Measurements from ENCODE around the gene GUCY1A1. TPM values are rescaled to one million over a fixed set of nuclear protein-coding genes. Genes with fewer than 3 reads are reported as not detected.

GUCY1A1 gene
- total and polyA plus RNA-seq, 7 donors: 1.5 to 16.4 (median 6.8) TPM

- Histone ChIP-seq H3K4me1 (no peaks in the 10 kb centered on the region), H3K4me3 (no peak overlapping the region), H3K36me3 (ENCODE audit: insufficient read depth in 1 of 2, low read depth in 1 of 2) (no peaks in the 10 kb centered on the region), H3K9me3 (no peaks in the 10 kb centered on the region), H3K27ac (no peak overlapping the region), H3K27me3 (ENCODE audit: insufficient read depth in 3 of 3, low read length in 2 of 3) (no peaks in the 10 kb centered on the region)
- intact Hi-C loops (cut with DNase I): no loop called here
- 89 to 95% (median 92%) methylated on average over 5 of the region's 5 CpGs for WGBS, 3 donors
- ATAC-seq: no peak
- no peak for DNase-seq
- TF ChIP-seq, protein P1, sequence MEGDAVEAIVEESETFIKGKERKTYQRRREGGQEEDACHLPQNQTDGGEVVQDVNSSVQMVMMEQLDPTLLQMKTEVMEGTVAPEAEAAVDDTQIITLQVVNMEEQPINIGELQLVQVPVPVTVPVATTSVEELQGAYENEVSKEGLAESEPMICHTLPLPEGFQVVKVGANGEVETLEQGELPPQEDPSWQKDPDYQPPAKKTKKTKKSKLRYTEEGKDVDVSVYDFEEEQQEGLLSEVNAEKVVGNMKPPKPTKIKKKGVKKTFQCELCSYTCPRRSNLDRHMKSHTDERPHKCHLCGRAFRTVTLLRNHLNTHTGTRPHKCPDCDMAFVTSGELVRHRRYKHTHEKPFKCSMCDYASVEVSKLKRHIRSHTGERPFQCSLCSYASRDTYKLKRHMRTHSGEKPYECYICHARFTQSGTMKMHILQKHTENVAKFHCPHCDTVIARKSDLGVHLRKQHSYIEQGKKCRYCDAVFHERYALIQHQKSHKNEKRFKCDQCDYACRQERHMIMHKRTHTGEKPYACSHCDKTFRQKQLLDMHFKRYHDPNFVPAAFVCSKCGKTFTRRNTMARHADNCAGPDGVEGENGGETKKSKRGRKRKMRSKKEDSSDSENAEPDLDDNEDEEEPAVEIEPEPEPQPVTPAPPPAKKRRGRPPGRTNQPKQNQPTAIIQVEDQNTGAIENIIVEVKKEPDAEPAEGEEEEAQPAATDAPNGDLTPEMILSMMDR (IDR thresholded peaks at IDR 0.05): no peak
Measured at GRCh38 chr4:155749041-155749440, 82.4 kb downstream of the GUCY1A1 start.

DNA sequence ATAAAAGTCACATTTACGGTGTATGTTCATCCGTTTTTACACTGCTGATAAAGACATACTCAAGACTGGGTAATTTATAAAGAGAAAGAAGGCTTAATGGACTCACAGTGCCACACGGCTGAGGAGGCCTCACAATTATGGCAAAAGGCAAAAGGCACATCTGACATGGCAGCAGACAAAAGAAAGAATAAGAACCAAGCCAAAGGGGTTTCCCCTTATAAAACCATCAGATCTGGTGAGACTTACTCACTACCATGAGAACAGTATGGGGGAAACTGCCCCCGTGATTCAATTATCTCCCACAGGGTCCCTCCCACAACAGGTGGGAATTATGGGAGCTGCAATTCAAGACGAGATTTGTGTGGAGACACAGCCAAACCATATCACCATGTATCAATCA is 84.9 kb downstream of the GUCY1A1 start:
- Histone ChIP-seq H3K9me3 (no peaks in the 10 kb centered on the region), H3K4me1 (no peaks in the 10 kb centered on the region), H3K27ac (no peak overlapping the region), H3K36me3 (ENCODE audit: insufficient read depth in 1 of 2, low read depth in 1 of 2) (no peaks in the 10 kb centered on the region), H3K4me3 (no peak overlapping the region), H3K27me3 (ENCODE audit: insufficient read depth in 3 of 3, low read length in 2 of 3) (no peaks in the 10 kb centered on the region)
- 59 to 83% (median 77%) methylated on average over 5 of the region's 5 CpGs for WGBS, 3 donors
- TF ChIP-seq, protein P1 (IDR thresholded peaks at IDR 0.05): no peak
- intact Hi-C loops (cut with DNase I): no loop called here
- DNase-seq: no peak
- no peak for ATAC-seq

DNA sequence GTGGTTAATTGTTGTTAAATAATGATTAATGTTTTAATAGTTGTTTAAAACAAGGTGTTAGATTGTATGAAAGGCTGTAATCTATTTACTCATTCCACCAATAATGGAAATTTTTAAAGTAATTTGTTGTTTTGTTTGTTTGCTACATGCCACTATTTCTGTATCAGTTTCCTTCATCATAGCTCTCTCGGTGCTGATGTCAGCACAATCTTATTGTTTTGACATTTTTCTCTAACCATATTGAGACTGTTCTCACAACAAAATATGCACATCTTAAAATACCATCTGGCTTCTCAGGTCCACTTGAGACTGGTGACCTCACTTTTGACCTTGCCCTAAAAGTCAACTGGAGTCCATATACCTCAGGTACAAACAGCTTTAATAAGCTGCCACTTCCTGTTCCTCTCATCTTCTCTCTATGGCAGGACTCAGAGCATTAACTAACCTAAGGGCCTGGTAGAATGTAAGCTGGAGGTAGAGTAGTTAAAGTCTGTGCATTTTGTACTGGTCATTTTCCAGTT is 91.2 kb downstream of the GUCY1A1 start:
- peaks cover 0 to 23% (median 8%) of the 10 kb centered on the region in 3 donors for H3K27me3 ChIP-seq (ENCODE audit: insufficient read depth in 3 of 3, low read length in 2 of 3)
- H3K27ac ChIP-seq: peak overlapping the region; percentile 54
- WGBS, 3 donors: 85 to 95% (median 88%) methylated on average over 1 of the region's 1 CpG
- no peaks in the 10 kb centered on the region for H3K4me1 ChIP-seq
- intact Hi-C loops (cut with DNase I): no loop called here
- H3K36me3 ChIP-seq (ENCODE audit: insufficient read depth in 1 of 2, low read depth in 1 of 2): no peaks in the 10 kb centered on the region
- TF ChIP-seq, protein P1 (IDR thresholded peaks at IDR 0.05): no peak
- no peak overlapping the region for H3K4me3 ChIP-seq
- no peak for ATAC-seq
- H3K9me3 ChIP-seq: no peaks in the 10 kb centered on the region
- DNase-seq: no peak

- TF ChIP-seq, protein P1 (IDR thresholded peaks at IDR 0.05): peak; percentile 33
- H3K27me3 ChIP-seq (ENCODE audit: insufficient read depth in 3 of 3, low read length in 2 of 3): peaks cover 0 to 23% (median 8%) of the 10 kb centered on the region in 3 donors
- DNase-seq (peak; percentile 91 to 94), ATAC-seq (peak; percentile 86 to 96 (median 96))
- H3K27ac ChIP-seq: peak within 1 kb of the TSS; percentile 72
- no peaks in the 10 kb centered on the region for H3K36me3 ChIP-seq (ENCODE audit: insufficient read depth in 1 of 2, low read depth in 1 of 2)
- no peaks in the 10 kb centered on the region for H3K9me3 ChIP-seq
- H3K4me1 ChIP-seq: no peaks in the 10 kb centered on the region
- intact Hi-C loops (cut with DNase I): no loop called here
- WGBS, 3 donors: 7 to 12% (median 10%) methylated on average over 34 to 51 of the region's 51 CpGs
- peak within 1 kb of the TSS; percentile 76 for H3K4me3 ChIP-seq
Measured at GRCh38 chr4:155758481-155759371, 92.1 kb downstream of the GUCY1A1 start, which contains the start of gene GUCY1B1. Gene GUCY1B1 (plus strand): TSS chr4:155759021. CDS start chr4:155759141, 120 bp downstream.
